Measurements from ENCODE around the gene SLC66A2.
"Not testable (repeated sequence)": the region's sequence is repeated elsewhere in the genome, so short reads cannot be mapped to it uniquely, and the experiment has no call there.

Gene SLC66A2

DNA sequence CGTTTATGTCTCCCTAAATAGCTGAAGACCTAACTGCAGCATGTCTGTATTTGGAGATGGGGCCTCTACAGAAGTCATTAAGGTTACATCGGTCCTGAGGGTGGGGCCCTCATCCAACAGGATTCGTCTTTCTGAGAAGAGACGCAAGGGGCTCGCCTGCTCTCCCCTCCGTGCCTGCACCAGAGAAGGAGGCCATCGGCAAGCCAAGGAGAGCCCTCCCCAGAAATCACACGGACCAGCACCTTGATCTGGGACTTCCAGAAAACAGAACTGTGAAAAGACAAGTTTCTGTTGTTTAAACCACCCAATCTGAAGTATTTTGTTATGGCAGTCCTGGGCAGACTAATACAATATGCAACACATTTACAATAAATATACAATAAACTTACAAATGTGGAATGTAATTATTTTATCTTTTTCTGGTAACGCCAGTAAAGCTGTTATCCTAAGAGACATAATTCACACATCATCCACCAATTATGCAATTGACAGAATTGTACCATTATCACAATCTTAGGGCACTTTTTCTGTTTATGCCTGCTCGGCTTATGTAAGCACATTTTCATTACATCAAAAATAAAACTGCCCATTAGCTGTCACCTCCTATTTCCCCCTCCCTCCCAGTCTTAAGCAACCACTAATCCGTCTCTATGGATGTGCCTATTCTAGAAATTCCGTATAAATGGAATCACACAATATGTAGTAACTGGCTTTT is 19.1 kb upstream of the SLC66A2 start:
- no peak for DNase-seq

DNA sequence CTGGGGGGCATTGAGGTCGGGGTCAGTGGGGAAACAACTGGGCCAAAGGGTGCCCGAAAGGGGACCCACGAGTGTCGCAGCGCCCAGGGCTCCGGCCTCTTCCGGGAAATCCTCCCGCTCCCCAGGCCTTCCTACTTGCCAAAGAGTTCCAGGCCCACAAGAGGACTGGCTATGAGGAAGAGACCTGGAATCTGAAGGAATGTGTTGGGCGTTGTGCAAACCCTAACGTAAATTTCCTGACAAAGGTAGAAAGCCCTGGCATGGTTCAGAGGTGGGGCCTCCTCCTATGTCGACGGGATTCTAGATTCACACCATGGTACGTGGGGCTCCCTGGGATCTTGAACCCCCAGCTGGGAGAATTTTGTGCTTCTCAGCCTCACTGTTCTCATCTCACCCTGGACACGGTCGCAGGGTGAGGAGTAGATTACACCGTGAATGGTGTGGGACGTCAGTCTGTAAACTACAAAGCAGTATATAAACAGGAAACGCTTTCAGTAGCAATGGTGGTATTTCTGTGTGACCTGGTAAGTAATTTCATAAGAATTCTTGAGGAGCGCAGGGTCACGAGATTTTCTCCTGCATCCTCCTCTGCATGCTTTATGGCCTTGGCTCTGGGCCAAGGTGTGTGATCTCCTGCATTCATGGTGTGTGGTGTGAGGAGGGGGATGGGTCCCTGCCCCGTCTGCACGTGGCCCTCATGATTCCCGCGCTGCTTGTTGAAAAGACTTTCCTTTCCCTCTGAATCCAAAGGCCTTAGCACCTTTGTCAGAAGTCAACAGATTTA is 13.9 kb upstream of the SLC66A2 start:
- no peak for DNase-seq

DNA sequence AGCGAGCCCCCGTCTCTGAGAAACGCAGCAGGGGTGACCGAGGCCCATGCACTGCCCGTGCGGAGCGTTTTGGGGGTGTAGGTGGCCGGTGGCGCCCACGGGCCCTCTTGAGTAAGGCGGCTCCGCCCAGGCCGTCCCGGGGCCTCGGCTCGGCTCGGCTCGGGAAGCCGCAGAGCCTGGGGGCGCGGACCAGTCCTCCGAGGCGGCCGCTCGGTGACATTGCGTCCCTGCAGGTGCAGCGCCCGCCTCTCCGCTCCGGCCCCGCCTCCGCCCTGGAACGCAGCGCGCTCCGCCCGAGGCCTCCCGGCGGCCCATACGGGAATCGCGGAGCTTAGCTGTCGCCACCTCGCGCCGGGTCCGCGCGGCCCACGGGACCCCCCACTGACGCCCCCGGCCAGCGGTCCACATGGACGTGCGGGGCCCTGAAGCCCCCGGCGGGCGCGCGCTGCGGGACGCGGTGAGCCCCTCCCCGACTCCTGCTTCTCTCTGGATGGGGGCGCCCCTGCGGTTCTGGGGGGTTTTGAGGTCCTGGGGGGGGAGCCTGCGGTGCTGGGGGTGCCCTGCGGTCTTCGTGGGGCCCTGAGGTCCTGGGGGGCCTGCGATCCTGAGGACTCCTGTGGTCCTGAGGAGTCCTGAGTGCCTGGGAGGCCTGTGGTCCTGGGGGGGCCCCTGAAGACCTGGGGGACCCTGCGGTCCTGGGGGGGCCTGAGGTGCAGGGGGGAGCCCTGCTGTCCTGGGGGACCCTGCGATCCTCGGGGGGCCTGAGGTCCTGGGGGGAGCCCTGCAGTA is 13.1 kb upstream of the SLC66A2 start, which contains the start of gene HSBP1L1:
Gene HSBP1L1 (plus strand): TSS at position 314 of the 789 bp plus-strand sequence. CDS start 93 bp downstream, at position 407.
- peak; percentile 70 for DNase-seq

DNA sequence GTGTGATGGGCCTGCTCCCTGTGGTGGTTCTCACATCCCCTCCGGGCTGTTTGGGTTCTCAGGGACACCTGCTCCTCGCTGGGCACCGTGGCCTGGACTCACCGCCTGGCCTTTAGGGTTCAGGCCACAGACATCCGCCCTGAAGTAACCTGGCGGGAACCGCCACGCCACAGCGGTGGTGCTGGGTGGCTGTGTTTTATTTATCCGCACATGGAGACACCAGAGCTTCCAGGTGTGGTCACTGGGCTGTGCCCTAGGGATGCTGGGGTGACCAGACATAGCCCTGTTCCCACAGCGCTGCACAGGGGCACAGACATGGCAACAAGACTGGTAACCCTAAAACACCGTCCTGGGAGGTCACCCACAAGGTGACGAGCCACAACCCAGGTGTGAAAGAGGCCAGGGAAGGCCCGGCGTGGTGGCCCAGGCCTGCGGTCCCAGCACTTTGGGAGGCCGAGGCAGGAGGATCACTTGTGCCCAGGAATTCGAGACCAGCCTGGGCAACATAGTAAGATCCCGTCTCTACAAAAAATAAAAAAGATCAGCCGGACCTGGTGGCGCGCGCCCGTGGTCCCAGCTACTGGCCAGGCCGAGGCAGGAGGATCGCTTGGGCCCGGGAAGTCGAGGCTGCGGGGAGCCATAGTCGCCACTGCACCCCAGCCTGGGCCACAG is 12.3 kb upstream of the SLC66A2 start:
- no peak for DNase-seq

DNA sequence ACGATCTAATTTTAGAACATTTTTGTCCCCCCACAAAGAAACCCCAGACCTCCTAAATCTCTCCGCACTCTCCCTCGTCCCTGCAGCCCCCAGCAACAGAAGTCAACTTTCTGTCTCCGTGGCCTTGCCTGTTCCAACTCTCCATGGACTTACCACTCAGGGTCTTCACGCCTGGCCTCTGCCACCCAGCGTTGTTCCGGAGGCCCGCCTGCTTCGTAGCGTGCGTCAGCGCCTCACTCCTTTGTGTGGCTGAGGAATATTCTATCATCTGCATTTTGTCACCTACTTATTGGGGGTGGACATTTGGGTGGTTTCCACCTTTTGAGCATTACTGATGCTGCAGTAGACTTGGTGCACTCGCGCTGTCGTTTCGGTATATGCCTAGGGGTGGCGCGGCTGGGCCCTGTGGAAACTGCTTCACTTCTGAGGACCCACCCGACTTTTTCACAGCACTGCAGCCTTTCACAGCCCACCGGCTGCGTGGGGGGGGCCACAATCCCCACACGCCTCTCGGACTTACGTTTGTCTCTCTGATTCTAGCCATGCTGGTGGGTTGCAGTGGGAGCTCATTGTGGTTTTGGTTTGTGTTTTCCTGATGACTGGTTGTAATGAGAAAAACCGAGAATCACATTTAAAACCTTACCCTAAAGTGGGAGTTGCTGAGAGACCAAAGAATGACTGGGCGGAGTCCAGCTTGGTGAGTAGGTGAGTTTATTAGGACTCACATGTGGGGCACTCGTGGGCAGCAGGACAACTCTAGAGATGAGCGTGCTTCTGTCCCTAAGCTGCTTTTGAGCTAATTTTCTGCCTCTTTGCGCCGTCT is 11.6 kb upstream of the SLC66A2 start:
- DNase-seq = peak; percentile 75

DNA sequence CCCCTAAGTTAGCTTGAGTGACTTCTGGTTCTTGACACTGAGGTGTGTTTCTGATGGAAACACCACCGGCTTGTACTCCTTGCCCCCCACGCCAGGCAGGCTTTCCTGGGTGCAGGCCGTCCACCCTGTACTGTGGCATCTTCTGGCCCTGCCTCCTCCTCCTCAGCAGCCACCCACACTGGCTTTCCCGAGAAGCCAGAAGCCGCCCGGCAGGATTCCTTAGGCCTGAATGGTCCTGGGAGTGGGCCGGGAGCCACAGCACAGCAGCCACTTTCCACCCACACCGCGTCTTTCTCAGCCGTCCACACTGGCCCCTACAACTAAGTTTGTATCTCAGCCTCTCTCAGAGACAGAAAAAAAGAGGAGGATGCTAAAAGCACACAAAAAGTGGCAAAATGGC is 10.9 kb upstream of the SLC66A2 start:
- DNase-seq = no peak

DNA sequence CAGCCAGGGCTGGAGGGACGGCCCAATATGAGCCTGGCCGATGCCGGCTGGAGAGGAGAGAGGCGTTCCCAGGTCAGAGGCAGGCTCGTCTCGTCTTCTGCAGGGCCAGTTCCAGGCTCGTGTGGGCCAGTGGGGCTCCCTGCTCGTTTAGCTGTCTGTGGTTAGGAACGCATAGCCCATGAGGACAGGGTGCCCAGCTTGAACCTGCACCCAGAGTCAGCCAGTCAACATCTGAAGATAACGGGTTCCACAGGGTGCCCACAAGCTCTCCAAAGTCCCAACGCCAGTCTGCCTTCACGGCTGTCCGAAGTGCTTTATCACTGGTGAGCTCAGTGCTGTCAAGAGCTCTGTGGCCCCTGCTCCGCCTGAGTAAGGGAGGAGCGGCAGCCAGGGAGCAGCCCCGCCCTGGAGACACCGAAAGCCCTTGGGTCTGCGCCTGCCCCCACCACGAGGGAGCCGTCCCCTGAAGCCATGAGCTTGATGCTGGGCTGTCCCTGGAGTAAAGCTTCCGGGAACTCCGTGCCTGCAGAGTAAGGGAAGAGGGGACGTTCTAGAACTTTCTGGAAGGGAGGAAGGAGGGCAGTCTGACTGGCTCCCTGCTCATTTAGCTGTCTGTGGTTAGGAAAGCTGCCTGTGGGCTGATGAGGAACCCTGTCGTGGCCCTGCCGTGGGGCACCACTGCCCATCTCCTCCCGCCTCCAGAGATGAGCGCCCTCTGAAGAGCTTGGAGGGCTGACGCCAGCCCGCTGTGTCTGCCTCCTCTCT is 10.3 kb upstream of the SLC66A2 start:
- no peak for DNase-seq

DNA sequence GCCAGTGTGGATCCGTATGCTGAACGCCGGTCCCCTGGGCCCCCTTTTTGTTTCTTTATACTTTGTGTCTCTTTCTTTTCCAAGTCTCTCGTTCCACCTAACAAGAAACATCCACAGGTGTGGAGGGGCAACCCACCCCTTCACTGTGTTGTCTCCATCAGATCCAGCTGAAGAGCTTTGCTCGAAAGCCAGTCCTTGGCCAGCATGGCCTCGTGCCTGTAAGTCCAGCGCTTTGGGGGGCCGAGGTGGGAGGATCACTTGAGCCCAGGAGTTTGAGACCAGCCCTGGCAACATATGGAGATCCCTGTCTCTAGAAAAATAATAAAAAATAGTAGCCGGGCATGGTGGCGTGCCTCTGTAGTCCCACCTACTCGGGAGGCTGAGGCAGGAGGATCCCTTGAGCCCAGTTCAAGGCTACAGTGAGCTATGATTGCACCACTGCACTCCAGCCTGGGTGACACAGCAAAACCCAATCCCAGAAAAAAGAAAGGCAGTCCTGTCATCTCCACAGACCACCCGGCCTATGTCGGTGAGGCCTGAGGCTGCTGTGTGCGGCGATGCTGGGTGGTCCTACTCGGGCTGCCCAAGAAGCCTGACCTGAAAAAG is 9.6 kb upstream of the SLC66A2 start:
- no peak for DNase-seq

DNA sequence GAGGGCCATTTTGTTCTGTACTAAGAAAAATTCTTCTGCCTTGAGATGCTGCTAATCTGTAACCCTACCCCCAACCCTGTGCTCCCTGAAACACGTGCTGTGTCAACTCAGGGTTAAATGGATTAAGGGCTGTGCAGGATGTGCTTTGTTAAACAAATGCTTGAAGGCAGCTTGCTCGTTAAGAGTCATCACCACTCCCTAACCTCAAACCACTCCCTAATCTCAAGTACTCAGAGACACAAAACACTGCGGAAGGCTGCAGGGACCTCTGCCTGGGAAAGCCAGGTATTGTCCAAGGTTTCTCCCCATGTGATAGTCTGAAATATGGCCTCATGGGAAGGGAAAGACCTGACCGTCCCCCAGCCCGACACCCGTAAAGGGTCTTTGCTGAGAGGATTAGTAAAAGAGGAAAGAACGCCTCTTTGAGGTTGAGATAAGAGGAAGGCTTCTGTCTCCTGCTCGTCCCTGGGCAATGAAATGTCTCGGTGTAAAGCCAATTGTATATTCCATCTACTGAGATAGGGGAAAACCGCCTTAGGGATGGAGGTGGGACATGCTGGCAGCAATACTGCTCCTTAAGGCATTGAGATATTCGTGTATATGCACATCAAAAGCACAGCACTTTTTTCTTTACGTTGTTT is 8.8 kb upstream of the SLC66A2 start:
- not testable (repeated sequence) for DNase-seq

DNA sequence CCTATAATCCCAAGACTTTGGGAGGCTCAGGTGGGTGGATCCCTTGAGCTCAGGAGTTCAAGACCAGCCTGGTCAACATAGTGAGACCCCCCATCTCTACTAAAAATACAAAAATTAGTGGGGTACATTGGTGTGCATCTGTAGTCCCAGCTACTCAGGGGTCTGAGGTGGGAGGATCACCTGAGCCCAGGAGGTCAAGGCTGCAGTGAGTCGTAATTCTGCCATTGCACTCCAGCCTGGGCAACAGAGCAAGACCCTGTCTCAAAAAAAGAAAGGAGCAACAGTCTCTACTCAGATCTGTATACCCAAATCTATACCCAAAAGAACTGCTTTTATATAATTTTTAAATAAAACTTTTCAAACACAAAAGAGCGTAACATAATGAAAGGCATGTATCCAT is 7.5 kb upstream of the SLC66A2 start:
- no peak for DNase-seq

DNA sequence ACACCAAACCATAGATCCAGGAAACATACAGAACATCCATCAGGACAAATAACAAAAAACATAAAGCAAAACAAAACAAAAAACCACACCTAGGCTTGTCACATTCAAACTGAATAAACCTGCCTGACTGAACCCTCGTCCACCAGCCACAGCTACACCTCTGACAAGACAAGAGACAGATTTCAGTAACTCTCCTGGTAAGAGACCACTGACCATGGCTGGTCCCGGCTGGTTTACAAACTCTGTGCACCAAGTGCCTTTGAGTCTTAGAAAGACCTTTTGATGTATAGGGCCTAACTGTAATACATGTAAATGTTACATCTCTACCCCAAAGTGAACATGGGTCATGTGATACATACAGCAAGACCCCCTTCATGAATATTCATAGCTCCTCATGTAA is 4.8 kb upstream of the SLC66A2 start:
- no peak for DNase-seq

DNA sequence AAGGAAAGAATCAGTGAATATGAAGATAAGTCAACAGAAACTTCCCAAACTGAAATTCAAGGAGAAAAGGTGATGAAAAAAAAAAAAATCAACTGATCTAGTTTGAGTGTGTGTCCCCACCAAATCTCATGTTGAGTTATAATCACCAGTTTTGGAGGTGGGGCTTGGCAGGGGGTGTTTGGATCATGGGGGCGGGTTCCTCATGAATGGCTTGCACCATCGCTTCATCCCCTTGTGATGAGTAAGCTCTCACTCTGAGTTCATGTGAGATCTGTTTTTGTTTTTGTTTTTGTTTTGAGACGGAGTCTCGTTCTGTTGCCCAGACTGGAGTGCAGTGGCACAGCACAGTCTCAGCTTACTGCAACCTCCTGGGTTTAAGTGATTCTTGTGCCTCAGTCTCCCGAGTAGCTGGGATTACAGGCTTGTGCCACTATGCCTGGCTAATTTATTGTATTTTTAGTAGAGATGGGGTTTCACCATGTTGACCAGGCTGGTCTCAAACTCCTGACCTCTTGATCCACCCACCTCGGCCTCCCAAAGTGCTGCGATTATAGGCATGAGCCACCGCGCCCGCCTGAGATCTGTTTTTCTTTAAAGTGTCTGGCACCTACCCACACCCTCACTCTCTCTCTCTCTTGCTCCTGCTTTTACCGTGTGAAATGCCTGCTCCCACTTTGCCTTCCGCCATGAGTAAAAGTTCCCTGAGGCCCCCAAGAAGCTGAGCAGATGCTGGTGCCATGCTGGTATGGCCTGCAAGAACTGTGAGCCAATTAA is 4.0 kb upstream of the SLC66A2 start:
- no peak for DNase-seq

DNA sequence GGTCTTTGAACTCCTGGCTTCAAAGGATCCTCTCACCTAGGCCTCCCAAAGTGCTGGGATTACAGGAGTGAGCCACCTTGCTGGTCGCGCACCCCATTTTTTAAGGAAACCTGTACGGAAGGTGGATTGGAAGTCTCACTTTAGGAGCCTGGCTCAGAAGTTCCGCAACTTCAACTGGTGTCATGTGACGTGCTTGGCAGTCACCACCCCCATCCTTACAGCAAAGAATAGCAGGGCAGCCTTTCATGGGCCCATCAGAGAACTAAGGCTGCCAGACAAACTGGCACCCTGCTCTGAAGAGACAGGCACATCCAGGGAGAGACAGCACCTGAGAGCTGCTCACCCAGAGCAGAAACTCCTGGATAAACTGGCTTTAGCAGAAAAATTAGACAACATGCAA is 3.3 kb upstream of the SLC66A2 start:
- DNase-seq = no peak

DNA sequence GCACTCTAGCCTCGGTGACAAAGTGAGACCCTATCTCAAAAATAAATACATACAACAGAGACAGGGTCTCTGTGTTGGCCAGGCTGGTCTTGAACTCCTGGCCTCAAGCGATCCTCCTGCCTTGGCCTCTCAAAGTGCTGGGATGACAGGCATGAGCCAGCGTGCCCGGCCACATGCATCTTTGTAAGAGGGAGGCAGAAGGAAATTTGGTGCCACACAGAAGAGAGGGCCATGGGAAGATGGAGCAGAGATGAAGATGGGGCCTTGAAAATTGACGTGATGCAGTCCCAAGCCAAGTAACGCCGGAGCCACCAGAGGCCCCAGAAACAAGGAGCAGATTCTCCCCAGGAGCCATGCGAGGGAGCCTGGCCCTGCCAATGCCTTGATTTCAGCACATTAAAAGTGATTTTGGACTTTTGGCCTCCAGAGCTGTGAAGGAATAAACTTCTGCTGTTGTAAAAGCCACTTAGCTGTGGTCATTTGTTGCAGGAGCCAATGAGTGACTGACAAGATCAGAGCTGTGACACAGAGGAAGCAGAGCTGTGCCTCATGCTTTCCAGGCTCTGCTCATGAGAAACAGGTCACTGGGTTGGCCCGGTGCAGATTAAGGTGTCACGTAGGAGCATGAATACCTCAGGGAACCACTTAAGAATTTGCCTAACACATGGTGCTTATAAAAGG is 2.7 kb upstream of the SLC66A2 start:
- DNase-seq = no peak

DNA sequence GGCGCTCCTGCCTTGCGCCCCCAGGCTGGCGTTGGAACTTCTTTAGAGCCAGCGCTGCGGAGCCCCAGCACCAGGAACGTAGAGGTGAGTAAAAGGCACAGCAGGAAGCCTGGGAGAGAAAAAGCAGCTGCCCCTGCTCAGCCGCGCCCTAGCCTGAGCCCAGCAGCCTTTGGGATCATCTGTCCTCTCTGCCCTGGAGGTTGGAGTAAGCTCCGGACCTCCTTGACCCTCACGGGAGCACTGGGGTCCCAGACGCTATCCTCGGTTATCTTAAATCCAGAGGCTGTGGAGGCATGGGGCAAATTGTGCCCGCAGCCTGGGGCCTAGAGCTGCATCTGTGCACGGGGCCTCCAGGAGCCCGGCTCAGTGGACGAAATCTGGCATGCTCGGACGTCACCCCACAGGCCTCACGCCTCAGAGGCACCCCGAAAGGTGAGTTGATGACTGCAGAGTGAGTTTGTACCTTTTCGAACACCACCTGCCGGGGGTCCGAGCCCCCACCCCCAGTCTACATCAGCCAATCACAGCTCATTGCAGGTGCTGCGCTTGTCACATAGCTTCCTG is 1.6 kb upstream of the SLC66A2 start:
- no peak for DNase-seq

DNA sequence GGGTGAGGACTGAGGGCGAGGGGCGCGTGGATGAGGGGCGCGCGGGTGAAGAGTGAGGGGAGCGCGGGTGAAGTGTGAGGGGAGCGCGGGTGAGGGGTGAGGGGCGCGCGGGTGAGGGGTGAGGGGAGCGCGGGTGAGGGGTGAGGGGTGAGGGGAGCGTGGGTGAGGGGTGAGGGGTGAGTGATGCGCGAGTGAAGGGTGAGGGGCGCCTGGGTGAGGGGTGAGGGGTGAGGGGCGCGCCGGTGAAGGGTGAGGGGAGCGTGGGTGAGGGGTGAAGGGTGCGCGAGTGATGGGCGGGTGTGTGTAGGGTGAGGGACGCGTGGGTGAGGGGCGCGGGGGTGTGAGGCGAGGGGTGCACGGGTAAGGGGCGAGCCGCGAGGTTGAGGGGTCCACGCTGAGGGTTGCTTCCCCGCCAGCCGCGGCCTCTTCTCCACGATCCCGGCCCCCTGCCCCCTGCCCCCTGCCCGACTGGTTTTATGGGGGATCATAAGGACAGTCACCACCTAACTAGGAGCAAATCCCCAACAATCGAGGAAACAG is 1.1 kb upstream of the SLC66A2 start:
- DNase-seq = no peak

DNA sequence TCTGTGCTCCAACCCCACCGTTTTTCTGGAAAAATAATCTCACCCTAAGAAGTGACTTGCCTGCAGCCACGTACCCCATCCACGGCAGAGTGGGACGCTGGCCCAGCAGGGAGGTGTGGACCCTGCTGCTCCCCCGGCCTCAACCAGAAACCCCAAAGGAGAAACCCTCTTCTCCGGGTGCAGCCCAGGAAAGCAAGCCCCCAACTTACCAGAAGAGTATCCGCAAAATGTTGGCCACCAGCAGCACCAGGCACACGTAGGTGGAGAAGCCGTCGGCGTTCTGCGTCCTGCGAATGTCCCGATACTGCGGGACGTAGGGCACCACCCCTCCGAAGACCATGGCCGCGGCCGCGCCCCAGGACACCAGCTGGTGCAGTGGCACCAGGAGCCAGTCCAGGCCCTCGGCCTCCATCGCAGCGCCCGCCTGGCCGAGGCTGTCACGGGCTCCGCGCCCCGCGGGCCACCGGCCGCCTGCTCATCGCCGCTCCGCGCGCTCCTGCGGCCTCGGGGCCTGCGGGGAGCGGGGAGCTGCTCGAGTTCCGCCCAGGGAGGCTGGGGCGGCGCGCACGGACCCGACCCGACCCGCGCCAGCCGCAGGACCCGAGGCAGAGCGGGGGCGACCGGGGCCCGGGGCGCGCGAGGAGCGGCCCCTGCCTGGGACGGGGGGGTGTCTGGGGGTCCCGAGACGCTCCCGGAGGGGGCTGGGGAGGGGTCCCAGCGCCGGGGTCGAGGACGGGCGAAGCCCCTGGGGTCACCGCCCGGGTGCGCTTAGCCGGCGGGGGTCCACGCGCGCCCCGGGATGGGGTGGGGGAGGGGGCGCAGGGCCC is 725 bp downstream of the SLC66A2 start:
- DNase-seq = no peak

All from CD4-positive, alpha-beta T cell treated with Interleukin-10 for 1 hour (primary cell).